Amniotic stem cell (primary cell): ENCODE results near the gene SYT13.

Source experiments
- DNase-seq: peaks from one replicate; lab custom pipeline; 2025; lab: John Stamatoyannopoulos, UW

Gene SYT13

GRCh38 chr11:45218705-45219104 is 67.4 kb downstream of the SYT13 start:
- no peak for DNase-seq

GRCh38 chr11:45217991-45218390 is 68.2 kb downstream of the SYT13 start:
- DNase-seq = no peak

- no peak for DNase-seq
Measured at GRCh38 chr11:45216901-45217300, 69.2 kb downstream of the SYT13 start.

- DNase-seq = no peak
Measured at GRCh38 chr11:45216031-45216430, 70.1 kb downstream of the SYT13 start.

- no peak for DNase-seq
Measured at GRCh38 chr11:45215098-45215865, 70.9 kb downstream of the SYT13 start.

GRCh38 chr11:45213717-45214116 is 72.4 kb downstream of the SYT13 start:
- no peak for DNase-seq

GRCh38 chr11:45213316-45213665 is 72.8 kb downstream of the SYT13 start:
- no peak for DNase-seq

- DNase-seq = no peak
Measured at GRCh38 chr11:45212566-45213315, 73.4 kb downstream of the SYT13 start.

GRCh38 chr11:45211732-45212131 is 74.4 kb downstream of the SYT13 start:
- no peak for DNase-seq

GRCh38 chr11:45210846-45211245 is 75.3 kb downstream of the SYT13 start:
- no peak for DNase-seq

GRCh38 chr11:45209891-45210699 is 76.0 kb downstream of the SYT13 start:
- no peak for DNase-seq

GRCh38 chr11:45209000-45209879 is 76.9 kb downstream of the SYT13 start:
- no peak for DNase-seq

GRCh38 chr11:45208135-45208534 is 78.0 kb downstream of the SYT13 start:
- DNase-seq = no peak

GRCh38 chr11:45205978-45206377 is 80.2 kb downstream of the SYT13 start:
- no peak for DNase-seq

- no peak for DNase-seq
Measured at GRCh38 chr11:45204761-45205160, 81.4 kb downstream of the SYT13 start.

- DNase-seq = no peak
Measured at GRCh38 chr11:45193695-45194094, 92.4 kb downstream of the SYT13 start.
